ENCODE measurements around the gene DESI1. TPM values are rescaled to one million over a fixed set of nuclear protein-coding genes. Genes with fewer than 3 reads are reported as not detected.
"Not testable (repeated sequence)": the region's sequence is repeated elsewhere in the genome, so short reads cannot be mapped to it uniquely, and the experiment has no call there.

The DESI1 gene
- total and polyA plus RNA-seq, 4 donors = 6.4 to 21.5 (median 16.5) TPM

DNA sequence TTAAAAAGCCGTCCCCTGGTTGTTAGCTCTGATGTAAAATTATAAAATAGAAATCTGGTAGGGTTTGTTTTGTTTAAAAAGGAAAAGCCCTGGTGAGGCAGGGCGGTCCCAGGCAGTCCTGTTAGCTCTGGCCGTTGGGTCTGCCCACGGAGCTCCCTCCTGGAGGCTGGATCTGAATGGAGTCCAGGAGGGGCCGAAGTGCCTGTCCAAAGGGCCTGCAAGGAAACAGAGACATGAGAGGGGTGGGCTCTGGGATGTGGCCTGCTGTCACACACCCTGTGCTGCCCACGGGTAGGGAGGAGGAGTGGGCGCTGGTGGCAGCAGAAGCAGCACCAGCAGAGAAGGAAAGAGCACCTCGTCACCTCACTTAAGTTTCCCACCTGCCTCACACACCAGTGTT lies 19.9 kb downstream of the DESI1 start:
- no peaks in the 10 kb centered on the region for H3K9me3 ChIP-seq (ENCODE audit: control insufficient read depth, low read length)
- intact Hi-C loops (cut with DNase I) = no loop called here
- no peaks in the 10 kb centered on the region for H3K27me3 ChIP-seq (ENCODE audit: control insufficient read depth in 1 of 2, insufficient read depth in 2 of 2, low read length in 1 of 2)
- 90% methylated on average over 8 of the region's 8 CpGs for WGBS, 2 donors
- no peak overlapping the region for H3K27ac ChIP-seq (ENCODE audit: low read depth in 1 of 2, low read length in 2 of 2)
- peaks cover 0 to 7% of the 10 kb centered on the region in 2 donors for H3K36me3 ChIP-seq (ENCODE audit: control insufficient read depth in 1 of 2, insufficient read depth in 2 of 2, low read length in 1 of 2)
- H3K4me1 ChIP-seq (ENCODE audit: control insufficient read depth in 1 of 2, insufficient read depth in 2 of 2, low read length in 2 of 2) = no peaks in the 10 kb centered on the region
- no peak for DNase-seq
- no peak for ATAC-seq (ENCODE audit: low FRiP score)
- no peak overlapping the region for H3K4me3 ChIP-seq (ENCODE audit: low read length in 2 of 2)

DNA sequence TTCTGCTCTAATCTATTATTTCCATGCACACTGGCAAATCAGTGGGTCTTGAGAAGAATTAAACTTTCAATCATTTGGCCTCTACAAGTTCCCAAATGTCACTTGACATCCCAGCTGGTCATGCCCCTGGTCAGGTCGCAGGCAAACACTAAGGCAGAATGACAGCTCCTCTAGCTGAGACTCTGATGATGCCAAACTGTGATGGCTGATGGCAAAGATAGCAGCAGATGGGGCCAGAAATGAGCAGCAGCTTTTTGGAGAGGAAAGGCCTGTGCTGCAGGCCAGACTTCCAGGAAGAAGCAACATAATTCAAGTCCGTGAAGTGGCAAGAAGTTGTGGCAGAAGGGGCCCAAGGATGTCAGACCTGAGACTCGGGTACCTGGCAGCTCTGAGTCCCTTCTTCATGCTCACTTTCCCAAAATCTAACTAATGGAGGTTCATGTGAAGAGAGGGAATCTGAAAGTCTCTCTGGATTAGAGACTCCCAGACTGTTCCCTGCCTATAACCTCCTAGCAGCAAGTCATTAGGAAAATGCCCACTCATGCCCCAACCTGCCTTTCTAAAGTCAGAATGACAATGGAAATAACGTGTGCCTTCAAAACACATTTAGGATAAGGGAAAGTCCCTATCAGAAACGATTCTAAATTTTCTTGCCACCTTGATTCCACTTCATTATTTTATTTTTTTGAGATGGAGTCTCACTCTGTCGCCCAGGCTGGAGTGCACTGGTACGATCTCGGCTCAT lies 21.8 kb downstream of the DESI1 start:
- peaks cover 0 to 2% of the 10 kb centered on the region in 2 donors for H3K36me3 ChIP-seq (ENCODE audit: control insufficient read depth in 1 of 2, insufficient read depth in 2 of 2, low read length in 1 of 2)
- no peaks in the 10 kb centered on the region for H3K4me1 ChIP-seq (ENCODE audit: control insufficient read depth in 1 of 2, insufficient read depth in 2 of 2, low read length in 2 of 2)
- no peak overlapping the region for H3K4me3 ChIP-seq (ENCODE audit: low read length in 2 of 2)
- H3K9me3 ChIP-seq (ENCODE audit: control insufficient read depth, low read length) = no peaks in the 10 kb centered on the region
- no peak for DNase-seq
- intact Hi-C loops (cut with DNase I) = loop anchor here (5.0 to 10.0 kb wide), 4 partner anchors 37 to 214 kb away; partner anchors contain the start of genes CSDC2 (in 1 of the 2), POLR3H (in 1 of the 2) and TEF (in 1 of the 2)
- H3K27me3 ChIP-seq (ENCODE audit: control insufficient read depth in 1 of 2, insufficient read depth in 2 of 2, low read length in 1 of 2) = no peaks in the 10 kb centered on the region
- no peak for ATAC-seq (ENCODE audit: low FRiP score)
- no peak overlapping the region for H3K27ac ChIP-seq (ENCODE audit: low read depth in 1 of 2, low read length in 2 of 2)
- 86% methylated on average over 8 of the region's 8 CpGs for WGBS, 2 donors

- WGBS, 2 donors = 82 to 84% methylated on average over 5 of the region's 5 CpGs
- Histone ChIP-seq H3K27me3 (ENCODE audit: control insufficient read depth in 1 of 2, insufficient read depth in 2 of 2, low read length in 1 of 2) (no peaks in the 10 kb centered on the region), H3K27ac (ENCODE audit: low read depth in 1 of 2, low read length in 2 of 2) (no peak overlapping the region), H3K36me3 (ENCODE audit: control insufficient read depth in 1 of 2, insufficient read depth in 2 of 2, low read length in 1 of 2) (peaks cover 0 to 2% of the 10 kb centered on the region in 2 donors), H3K4me1 (ENCODE audit: control insufficient read depth in 1 of 2, insufficient read depth in 2 of 2, low read length in 2 of 2) (no peaks in the 10 kb centered on the region), H3K4me3 (ENCODE audit: low read length in 2 of 2) (no peak overlapping the region), H3K9me3 (ENCODE audit: control insufficient read depth, low read length) (no peaks in the 10 kb centered on the region)
- intact Hi-C loops (cut with DNase I) = loop anchor here (5.0 to 10.0 kb wide), 4 partner anchors 36 to 213 kb away; partner anchors contain the start of genes CSDC2 (in 1 of the 2), POLR3H (in 1 of the 2) and TEF (in 1 of the 2)
- DNase-seq = no peak
- ATAC-seq (ENCODE audit: low FRiP score) = no peak
Observed at GRCh38 chr22:41598081-41598480, 22.8 kb downstream of the DESI1 start.

GRCh38 chr22:41597635-41597953 lies 23.2 kb downstream of the DESI1 start:
- H3K4me3 ChIP-seq (ENCODE audit: low read length in 2 of 2) = no peak overlapping the region
- H3K27me3 ChIP-seq (ENCODE audit: control insufficient read depth in 1 of 2, insufficient read depth in 2 of 2, low read length in 1 of 2) = no peaks in the 10 kb centered on the region
- WGBS, 2 donors = 71 to 72% methylated on average over 2 of the region's 2 CpGs
- intact Hi-C loops (cut with DNase I) = loop anchor here (5.0 to 10.0 kb wide), 4 partner anchors 35 to 213 kb away; partner anchors contain the start of genes CSDC2 (in 1 of the 2), POLR3H (in 1 of the 2) and TEF (in 1 of the 2)
- peaks cover 0 to 2% of the 10 kb centered on the region in 2 donors for H3K36me3 ChIP-seq (ENCODE audit: control insufficient read depth in 1 of 2, insufficient read depth in 2 of 2, low read length in 1 of 2)
- DNase-seq (no peak), ATAC-seq (ENCODE audit: low FRiP score) (no peak)
- no peak overlapping the region for H3K27ac ChIP-seq (ENCODE audit: low read depth in 1 of 2, low read length in 2 of 2)
- no peaks in the 10 kb centered on the region for H3K4me1 ChIP-seq (ENCODE audit: control insufficient read depth in 1 of 2, insufficient read depth in 2 of 2, low read length in 2 of 2)
- no peaks in the 10 kb centered on the region for H3K9me3 ChIP-seq (ENCODE audit: control insufficient read depth, low read length)

GRCh38 chr22:41596776-41597634 lies 23.8 kb downstream of the DESI1 start:
- H3K4me3 ChIP-seq (ENCODE audit: low read length in 2 of 2) = no peak overlapping the region
- no peaks in the 10 kb centered on the region for H3K27me3 ChIP-seq (ENCODE audit: control insufficient read depth in 1 of 2, insufficient read depth in 2 of 2, low read length in 1 of 2)
- no peaks in the 10 kb centered on the region for H3K9me3 ChIP-seq (ENCODE audit: control insufficient read depth, low read length)
- no peak overlapping the region for H3K27ac ChIP-seq (ENCODE audit: low read depth in 1 of 2, low read length in 2 of 2)
- ATAC-seq (ENCODE audit: low FRiP score) (peak; percentile 89), DNase-seq (peak in 1 of 2 donors; percentile 83)
- H3K36me3 ChIP-seq (ENCODE audit: control insufficient read depth in 1 of 2, insufficient read depth in 2 of 2, low read length in 1 of 2) = no peaks in the 10 kb centered on the region
- 34 to 36% methylated on average over 13 of the region's 13 CpGs for WGBS, 2 donors
- intact Hi-C loops (cut with DNase I) = loop anchor here (5.0 to 10.0 kb wide), 4 partner anchors 35 to 212 kb away; partner anchors contain the start of genes CSDC2 (in 1 of the 2), POLR3H (in 1 of the 2) and TEF (in 1 of the 2)
- no peaks in the 10 kb centered on the region for H3K4me1 ChIP-seq (ENCODE audit: control insufficient read depth in 1 of 2, insufficient read depth in 2 of 2, low read length in 2 of 2)

DNA sequence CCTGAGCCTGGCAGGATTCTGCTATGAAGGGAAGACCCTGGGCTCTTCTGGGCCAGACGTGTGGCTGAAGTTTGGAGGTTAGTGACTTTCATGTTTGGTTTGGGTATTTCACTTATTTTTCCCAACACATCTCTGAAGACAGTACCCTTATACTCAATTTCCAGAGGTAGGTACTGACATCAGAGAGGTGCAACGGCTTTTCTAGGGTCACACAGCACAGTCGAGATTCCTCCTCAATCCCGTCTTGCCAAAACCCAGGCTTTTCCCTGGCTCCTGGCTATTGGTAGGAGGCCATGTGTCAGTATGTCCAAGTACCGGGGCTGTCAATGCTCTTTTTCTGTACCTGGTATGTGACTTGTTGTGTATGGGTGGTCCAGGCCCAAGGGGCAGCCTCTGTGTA lies 25.1 kb downstream of the DESI1 start:
- no peak for DNase-seq
- intact Hi-C loops (cut with DNase I) = loop anchor here (5.0 to 10.0 kb wide), 4 partner anchors 33 to 211 kb away; partner anchors contain the start of genes CSDC2 (in 1 of the 2), POLR3H (in 1 of the 2) and TEF (in 1 of the 2)

DNA sequence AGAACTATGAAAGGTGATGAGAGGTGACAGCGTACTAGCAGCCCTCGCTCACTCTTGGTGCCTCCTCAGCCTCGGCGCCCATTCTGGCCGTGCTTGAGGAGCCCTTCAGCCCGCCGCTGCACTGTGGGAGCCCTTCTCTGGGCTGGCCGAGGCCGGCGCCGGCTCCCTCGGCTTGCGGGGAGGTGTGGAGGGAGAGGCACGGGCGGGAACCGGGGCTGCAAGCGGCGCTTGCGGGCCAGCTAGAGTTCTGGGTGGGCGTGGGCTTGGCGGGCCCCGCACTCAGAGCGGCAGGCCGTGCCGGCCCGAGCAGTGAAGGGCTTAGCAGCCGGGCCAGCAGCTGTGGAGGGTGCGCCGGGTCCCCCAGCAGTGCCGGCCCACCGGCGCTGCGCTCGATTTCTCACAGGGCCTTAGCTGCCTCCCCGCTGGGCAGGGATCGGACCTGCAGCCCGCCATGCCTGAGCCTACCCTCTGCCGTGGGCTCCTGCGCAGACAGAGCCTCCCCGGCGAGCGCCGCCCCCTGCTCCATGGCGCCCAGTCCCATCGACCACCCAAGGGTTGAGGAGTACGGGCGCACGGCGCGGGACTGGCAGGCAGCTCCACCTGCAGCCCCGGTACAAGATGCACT lies 27.4 kb downstream of the DESI1 start:
- H3K9me3 ChIP-seq (ENCODE audit: control insufficient read depth, low read length); DNase-seq; H3K27ac ChIP-seq (ENCODE audit: low read depth in 1 of 2, low read length in 2 of 2); H3K4me3 ChIP-seq (ENCODE audit: low read length in 2 of 2); H3K27me3 ChIP-seq (ENCODE audit: control insufficient read depth in 1 of 2, insufficient read depth in 2 of 2, low read length in 1 of 2); ATAC-seq (ENCODE audit: low FRiP score); H3K36me3 ChIP-seq (ENCODE audit: control insufficient read depth in 1 of 2, insufficient read depth in 2 of 2, low read length in 1 of 2); H3K4me1 ChIP-seq (ENCODE audit: control insufficient read depth in 1 of 2, insufficient read depth in 2 of 2, low read length in 2 of 2): not testable (repeated sequence)
- intact Hi-C loops (cut with DNase I) = loop anchor here in 1 of 2 donors (10.0 kb wide), 1 partner anchor 209 kb away; the partner anchor contains the start of gene TEF
- 94 to 96% methylated on average over 39 to 51 of the region's 51 CpGs for WGBS, 2 donors

More for the DNA sequence above, 25.1 kb downstream of the DESI1 start:
- ATAC-seq (ENCODE audit: low FRiP score) = no peak
- WGBS, 2 donors = 78 to 86% methylated on average over 5 of the region's 5 CpGs
- H3K4me1 ChIP-seq (ENCODE audit: control insufficient read depth in 1 of 2, insufficient read depth in 2 of 2, low read length in 2 of 2) = no peaks in the 10 kb centered on the region
- H3K27me3 ChIP-seq (ENCODE audit: control insufficient read depth in 1 of 2, insufficient read depth in 2 of 2, low read length in 1 of 2) = no peaks in the 10 kb centered on the region
- no peak overlapping the region for H3K27ac ChIP-seq (ENCODE audit: low read depth in 1 of 2, low read length in 2 of 2)
- no peak overlapping the region for H3K4me3 ChIP-seq (ENCODE audit: low read length in 2 of 2)
- H3K9me3 ChIP-seq (ENCODE audit: control insufficient read depth, low read length) = no peaks in the 10 kb centered on the region
- no peaks in the 10 kb centered on the region for H3K36me3 ChIP-seq (ENCODE audit: control insufficient read depth in 1 of 2, insufficient read depth in 2 of 2, low read length in 1 of 2)
